RCC 7860 (cell line): ENCODE results near the gene MAPK8IP2.

Experiments
- DNase-seq: peaks from one replicate; pipeline ENCODE4 v3.0.0-alpha.2; 2015; ENCODE audit warnings: low spot score
- FAIRE-seq: peaks from 2 replicates; lab custom pipeline; 2012; peaks lifted over from hg19 to GRCh38; lab: Jason Lieb, UNC

The MAPK8IP2 gene

GRCh38 chr22:50574383-50574755 lies 26.2 kb upstream of the MAPK8IP2 start:
- DNase-seq (no peak), FAIRE-seq (no peak)

DNA sequence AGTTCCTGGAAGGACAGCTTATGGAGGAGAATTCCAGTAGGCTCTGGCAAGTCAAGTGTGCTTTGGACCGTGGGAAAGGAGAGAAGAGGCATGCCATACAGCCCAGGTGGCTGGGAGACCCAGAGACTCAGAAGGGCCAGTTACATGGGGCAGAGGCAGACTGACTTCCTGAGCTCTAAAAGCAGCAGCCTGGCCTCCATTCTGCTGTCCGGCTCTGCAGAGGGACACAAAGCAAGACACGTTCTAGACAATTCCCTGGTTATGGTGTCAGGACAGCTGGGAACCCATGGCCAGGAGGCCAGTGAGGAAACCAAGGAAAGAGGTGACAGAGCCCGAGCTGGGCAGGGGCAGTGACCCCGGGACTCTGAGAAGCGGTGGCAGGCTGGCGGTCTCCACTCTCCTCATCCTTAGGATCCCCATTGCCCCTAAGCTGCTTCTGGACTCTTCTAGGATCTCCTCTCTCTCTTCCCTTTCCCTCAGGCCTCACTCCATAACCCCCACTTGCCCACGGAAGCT lies 25.1 kb upstream of the MAPK8IP2 start:
- FAIRE-seq: no peak
- DNase-seq: no peak

DNA sequence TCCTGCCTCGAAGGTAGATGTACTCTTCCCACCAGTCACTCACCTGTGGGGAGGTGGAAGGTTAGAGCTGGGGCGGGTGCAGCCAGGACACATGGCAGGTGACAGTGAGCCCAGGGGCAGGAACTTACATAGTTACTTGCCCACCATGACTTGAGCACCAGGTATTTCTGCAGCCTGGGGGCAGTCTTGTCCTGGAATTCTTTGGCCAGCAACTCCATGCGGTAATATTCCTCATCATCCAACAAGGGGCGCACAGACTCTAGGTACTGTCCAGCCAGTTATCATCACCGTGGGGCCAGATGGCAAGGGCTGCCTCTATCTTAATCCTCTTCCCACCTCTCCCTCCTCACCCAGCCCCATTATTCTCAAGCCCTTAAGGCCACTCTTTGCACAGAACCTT lies 24.5 kb upstream of the MAPK8IP2 start:
- peak; percentile 29 for DNase-seq
- no peak for FAIRE-seq

DNA sequence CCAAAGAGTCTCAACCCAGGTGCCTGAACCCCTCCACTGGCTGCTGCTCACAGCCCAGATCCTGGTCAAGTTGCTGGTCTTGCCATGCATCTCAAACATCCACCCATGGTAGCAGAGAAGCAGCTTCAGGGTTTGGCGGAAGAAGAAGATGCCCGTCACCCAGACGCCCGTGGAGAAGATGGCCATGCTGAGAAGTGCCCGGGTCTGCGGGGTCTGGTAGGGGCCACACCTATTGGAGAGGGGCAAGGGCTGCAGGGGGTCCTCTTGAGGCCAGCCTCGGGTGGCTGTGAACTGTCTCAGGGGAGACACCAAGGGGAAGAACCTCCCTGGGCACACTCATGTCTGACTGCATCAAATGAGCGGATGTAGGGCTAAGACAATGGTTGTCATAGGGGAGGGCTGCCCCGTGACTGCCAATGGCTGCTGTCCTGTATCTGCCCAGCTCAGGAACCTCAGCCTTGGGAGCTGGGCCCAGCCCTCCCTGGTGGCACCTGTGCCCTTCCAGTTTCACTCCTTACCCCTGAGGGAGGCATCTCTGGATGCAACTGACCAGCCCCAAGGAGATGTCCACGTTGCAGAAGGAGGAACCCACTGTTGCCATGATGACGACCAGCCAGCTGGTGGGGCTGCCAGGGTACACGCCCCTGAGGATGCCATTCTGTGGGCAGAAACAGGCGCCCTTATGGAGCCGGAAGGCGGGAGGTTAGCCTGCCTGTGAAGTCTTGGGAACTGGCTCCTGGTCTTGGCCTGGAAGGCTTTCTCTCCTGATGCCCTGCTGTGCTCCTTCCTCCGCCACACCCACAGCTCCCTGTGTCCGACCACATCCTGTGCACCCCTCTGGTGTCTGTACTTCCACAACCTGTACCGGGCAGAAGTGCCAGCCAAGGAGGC lies 23.5 kb upstream of the MAPK8IP2 start:
- DNase-seq (no peak), FAIRE-seq (no peak)

- FAIRE-seq: no peak
- DNase-seq: no peak
Measured at GRCh38 chr22:50577697-50577986, 23.0 kb upstream of the MAPK8IP2 start.

DNA sequence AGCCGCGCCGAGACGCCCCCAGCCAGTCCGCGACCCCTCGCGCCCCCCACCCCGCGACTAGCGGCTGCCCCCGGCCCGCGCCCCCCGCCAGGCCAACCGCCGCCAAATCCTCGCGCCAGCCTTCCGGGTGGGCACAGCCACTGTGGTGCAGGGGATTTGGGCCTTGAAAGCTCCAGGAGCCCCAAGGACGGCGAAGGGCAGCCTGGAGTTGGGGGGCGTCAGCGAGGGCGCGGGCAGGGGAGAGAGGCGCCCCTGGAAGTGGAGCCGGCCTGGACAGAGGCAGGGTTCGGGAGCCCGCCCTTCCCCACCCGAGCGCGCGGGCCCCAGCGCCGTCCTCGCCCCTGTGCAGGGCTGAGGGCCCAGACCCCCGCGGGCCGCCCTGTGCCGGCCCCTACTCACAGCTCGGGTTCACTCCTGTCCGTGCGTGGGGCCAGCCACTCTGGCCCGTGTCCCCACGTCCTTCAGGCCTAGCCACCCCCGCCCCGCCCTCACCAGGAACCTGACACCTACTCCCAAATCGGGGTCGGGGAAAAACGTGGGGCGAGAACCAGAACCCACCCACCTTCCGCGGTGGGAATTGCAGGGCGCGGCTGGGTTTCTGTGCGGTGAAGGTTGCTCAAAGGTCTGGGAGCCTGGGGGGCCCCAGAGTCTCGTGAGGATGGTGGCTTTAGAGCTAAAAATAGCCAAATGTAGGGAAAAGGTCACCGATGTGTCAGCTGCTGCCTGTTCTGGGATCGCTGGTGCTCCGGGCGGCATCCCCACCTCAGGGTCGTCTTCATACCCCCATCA lies 22.4 kb upstream of the MAPK8IP2 start, which contains the start of gene CPT1B:
TSS of gene CPT1B (minus strand) at position 441 of the 789 bp plus-strand sequence. CDS start 512 bp downstream, outside the sequence.
- FAIRE-seq (no peak), DNase-seq (no peak)

DNA sequence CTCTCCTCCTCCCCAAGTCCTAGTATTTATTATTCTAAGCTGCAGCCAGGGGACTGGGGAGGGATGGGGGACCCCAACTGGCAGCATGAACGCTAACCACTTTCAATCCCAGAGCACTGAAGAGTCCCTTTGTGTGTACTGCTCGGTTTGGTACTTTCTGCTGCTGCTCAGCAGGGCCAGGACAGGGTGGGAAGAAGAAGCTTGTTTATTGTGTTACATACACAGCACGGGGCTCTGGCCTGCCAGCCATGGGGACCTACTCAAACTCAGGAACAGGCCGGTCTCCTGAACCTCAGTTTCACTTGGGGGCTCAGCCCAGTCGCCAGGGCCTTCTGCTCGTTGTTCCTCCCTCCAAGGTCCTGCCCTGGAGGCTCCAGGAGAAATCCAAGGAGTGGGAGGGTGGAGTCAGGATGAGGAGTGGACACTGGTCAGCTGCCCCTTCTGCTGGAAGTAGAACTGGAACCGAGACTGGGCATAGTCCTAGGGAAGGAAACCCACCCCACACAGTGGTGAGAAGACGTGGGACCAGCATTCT lies 21.8 kb upstream of the MAPK8IP2 start:
- no peak for DNase-seq
- FAIRE-seq: no peak

- FAIRE-seq (no peak), DNase-seq (no peak)
Measured at GRCh38 chr22:50579752-50580151, 20.8 kb upstream of the MAPK8IP2 start.

DNA sequence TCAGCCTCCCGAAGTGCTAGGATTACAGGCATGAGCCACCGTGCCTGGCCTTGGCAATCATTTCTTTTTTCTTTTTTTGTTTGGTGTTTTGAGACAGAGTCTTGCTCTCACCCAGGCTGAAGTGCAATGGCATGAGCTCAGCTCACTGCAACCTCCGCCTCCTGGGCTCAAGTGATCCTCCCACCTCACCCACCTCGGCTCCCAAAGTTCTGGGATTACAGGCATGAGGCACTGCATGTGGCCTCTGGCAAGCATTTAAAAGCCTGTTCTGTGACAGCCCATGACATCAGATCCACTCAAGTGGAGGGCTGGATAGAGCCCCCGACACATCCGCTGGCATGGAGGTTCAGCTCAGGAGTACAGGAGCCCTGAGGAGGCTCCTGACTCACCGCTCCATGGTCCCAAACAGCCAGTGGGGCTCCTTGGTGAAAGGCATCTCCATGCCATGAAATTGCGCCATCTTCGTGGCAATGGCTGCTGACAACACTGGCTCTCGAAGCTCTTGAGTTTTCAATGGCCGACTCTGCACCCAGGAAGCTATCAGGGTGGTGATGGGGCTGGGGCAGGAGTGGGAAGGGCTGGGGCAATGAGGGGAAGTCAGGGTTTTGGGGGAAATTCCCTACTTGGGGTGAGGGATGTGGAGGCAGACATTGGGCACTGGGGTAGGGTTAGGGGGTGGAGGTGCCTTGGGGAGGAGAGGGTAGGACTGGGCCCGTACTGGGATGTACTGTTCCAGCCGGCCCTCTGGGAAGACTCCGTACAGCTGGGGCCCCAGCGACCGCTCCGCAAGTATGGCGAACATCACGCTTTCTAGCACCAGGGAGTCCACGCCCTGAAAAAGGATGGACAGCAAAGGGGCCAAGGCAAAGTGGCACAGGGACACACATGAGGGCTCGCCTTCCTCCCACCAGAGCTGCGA lies 19.3 kb upstream of the MAPK8IP2 start:
- DNase-seq: no peak
- no peak for FAIRE-seq

DNA sequence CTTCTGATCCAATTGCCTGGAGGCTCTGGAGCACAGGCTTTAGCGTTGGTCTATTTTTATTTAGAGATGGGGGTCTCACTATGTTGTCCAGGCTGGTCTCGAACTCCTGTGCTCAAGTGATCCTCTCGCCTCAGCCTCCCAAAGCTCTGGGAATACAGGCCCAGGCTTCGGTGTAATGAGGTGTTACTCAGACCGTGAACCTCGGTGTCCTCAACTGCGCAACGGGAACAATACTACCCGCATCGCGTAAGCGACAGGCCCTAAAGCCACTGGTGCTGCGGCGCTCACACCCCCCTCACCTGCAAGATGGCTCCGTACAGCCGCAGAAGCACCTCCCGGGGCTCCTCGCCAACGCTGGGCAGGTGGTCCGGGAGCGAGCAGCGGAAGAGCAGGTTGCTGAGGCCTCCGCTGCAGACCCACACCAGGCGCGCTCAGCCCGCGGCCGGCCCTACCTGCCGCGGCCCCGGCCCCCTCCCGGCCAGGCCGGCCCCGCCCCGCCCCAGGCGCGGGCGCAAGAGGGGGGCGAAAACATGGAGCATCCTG lies 18.6 kb upstream of the MAPK8IP2 start:
- no peak for DNase-seq
- no peak for FAIRE-seq

- DNase-seq (peak; percentile 94), FAIRE-seq (peak; percentile 88)
Measured at GRCh38 chr22:50582493-50583293, 17.9 kb upstream of the MAPK8IP2 start, which contains the start of gene CHKB. CHKB (minus strand) TSS chr22:50582849; CDS start chr22:50582781, 68 bp downstream.

DNA sequence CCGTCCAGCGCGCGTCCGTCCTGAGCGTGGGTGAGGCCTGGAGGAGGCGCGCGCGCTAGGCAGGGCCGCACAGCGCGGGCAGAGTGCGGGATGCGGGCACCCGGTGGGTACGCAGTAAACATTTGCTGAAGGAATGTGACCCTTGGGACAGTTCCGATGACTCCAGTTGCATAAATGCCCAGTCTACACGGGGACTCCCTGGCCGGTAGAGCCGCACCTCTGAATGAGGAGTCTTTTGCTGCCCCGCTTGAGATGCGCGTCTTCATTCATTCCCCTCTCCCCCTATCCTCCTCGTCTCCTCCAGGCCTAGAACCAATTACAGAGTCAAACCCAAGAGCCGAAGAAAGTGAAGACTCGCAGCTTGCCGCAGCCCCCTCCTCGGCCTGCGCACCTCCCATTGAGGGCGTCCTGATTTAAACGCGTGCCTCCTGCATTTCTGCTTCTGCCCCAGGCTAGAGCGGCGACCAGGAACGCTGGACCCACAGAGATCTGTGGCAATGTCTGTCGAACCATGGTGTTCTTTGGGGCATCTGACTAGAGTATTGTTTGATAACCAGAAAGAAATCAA lies 17.2 kb upstream of the MAPK8IP2 start:
- DNase-seq (no peak), FAIRE-seq (no peak)

- FAIRE-seq: no peak
- no peak for DNase-seq
Measured at GRCh38 chr22:50584106-50585096, 16.2 kb upstream of the MAPK8IP2 start.

DNA sequence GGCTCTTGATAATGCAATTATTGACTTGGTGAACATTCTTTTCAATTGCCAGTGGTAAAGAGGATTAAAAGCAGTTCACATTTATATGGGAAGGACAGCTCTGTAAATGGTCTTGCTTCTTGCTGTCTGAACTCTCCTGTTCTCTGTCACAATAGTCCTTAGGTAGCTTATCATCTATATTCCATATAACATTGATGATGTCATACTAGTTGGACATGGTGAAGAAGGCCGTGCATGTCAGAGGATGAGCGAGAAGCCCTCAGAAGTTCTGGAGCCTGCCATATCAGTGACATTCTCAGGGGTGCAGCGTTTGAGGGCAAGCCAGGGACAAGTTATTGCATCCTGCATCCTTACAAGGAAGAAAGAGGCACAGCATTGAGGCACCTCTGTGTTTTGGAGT lies 15.4 kb upstream of the MAPK8IP2 start:
- DNase-seq (no peak), FAIRE-seq (no peak)

- DNase-seq: no peak
- no peak for FAIRE-seq
Measured at GRCh38 chr22:50585781-50586180, 14.8 kb upstream of the MAPK8IP2 start.

DNA sequence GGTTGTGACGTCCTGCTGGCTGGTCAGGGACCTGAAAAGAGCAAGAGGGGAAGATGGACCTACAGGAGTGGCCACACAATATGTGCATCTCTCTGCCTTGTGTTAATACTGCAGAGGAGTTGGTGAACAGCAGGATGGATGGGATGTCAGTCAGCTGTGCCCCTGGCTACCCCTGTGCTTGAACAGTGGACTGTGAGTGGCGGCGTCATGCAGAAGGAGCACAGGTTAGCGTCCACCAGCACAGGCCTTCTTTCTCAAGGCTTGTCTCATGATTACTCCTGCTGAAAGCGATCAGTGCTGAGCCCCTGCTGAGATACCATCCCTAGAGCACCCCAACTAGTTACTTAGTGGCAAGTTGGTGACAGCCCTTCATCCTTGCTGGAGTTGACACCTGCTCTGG lies 14.2 kb upstream of the MAPK8IP2 start:
- DNase-seq (no peak), FAIRE-seq (no peak)

DNA sequence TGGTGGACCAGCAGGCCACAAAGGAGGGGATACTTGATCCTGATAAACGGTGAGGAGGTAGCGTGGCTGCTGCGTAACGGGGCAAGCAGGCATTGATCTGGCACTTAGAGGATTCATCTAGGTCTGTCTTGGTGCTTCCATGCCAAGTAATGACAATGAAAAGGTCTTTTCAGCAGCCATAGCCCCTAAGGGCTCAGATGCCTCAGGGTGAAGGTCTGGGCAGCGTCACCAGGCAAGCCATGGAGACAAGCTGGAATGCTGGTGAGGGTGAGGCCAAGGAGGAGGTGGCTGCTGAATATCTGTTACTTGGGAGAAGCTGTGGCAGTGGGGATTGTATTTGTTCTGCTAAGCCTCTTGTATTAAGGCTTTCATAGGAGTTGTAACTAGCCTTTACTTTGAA lies 13.2 kb upstream of the MAPK8IP2 start:
- FAIRE-seq (no peak), DNase-seq (no peak)

GRCh38 chr22:50595189-50595588 lies 5.4 kb upstream of the MAPK8IP2 start:
- DNase-seq: peak; percentile 60
- peak; percentile 77 for FAIRE-seq
